HG02970 (cell line): ENCODE results near the gene BBIP1.
"Not testable (repeated sequence)": the region's sequence is repeated elsewhere in the genome, so short reads cannot be mapped to it uniquely, and the experiment has no call there.

Source experiments
- ATAC-seq: cut with Tn5 transposase; IDR thresholded peaks from one replicate; pipeline ENCODE4 v1.9.1; 2021; ENCODE audit warnings: mild to moderate bottlenecking, moderate library complexity, moderate number of reproducible peaks; ENCODE audit not compliant: unreplicated experiment, low FRiP score

Gene BBIP1

DNA sequence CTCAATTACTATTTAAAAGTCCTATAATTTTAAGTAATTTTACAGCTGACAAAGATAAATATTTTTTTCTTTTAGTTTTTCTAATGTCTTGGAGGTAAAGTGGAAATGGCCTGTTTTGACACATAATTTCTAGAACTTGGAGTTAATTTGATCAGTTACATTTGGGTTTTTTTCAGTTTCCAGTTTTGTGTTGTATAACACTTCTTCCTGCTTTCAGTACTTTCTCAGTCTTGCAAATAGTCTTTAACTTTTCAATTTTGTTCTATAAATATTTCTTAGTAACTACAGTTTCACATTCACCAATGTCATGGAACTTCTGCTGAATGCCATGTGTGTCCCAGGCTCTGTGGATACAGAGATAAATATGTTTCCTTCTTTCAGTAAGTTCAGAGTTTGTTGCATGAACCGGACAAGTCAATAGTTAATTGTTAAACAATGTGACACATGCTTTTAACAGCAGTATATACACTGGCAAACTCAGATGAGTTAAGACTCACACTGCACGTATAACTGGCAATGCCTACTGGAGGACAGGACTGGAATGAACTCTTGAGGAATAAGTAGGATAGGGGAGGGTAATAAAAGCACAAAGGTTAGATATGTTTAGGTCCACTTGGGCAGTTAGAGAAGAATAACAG, 5.0 kb upstream of the BBIP1 start:
- no peak for ATAC-seq

GRCh38 chr10:110919971-110920881, 1.2 kb upstream of the BBIP1 start:
- peak; percentile 16 for ATAC-seq

DNA sequence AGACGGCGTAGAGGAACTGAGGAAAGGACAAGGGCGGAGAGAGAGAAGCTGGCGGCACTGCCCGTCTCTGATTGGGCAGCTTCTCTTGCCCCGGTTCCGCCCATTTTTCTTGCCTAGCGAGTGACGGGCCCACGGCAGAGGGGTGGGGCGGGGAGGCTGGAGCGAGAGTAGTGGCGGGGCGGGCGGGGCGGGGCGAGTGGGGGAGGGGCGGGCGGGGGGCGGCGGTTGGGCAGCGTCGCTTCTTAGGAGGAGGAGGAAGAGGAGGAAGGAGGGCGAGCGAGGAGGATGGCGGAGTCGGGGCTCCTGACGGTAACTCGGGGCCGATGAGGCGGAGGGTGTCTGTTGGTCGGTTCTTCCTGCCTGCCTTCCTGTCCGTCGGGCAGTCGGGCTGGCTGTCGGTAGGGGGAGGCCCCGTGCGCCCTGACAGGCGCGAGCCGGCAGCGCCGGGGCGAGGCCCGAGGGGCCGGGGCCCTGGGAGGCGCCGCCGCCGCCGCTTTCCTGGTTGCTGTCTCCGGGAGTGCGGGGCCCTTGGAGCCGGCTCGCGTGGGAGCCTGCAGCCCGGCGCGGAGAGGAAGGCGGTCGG, 460 bp upstream of the BBIP1 start, which contains the start of gene SHOC2:
TSS of gene SHOC2 (plus strand) at position 256 of the 583 bp plus-strand sequence. CDS start 44,755 bp downstream, outside the sequence.
- peak; percentile 17 for ATAC-seq

DNA sequence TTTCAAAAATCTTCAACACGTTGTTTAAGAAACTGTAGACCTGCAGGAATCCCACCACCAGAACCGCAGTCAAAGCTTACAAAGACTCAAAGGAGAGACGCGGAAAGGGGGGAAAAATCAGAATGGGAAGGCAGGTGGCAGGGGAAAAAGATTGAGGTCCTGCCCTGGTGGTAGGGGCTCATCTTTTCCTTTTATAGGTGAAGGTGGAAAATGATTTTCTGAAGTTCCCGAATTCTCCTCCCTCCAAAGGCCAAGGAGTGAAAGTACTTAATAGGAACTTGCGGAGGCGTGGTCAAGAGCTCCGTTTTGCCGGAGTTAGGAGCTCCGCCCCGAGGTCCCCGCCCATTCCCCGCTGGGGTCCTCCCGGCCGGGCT, 724 bp downstream of the BBIP1 start:
- ATAC-seq = no peak

- no peak for ATAC-seq
Observed at GRCh38 chr10:110916554-110917346, 2.2 kb downstream of the BBIP1 start.

DNA sequence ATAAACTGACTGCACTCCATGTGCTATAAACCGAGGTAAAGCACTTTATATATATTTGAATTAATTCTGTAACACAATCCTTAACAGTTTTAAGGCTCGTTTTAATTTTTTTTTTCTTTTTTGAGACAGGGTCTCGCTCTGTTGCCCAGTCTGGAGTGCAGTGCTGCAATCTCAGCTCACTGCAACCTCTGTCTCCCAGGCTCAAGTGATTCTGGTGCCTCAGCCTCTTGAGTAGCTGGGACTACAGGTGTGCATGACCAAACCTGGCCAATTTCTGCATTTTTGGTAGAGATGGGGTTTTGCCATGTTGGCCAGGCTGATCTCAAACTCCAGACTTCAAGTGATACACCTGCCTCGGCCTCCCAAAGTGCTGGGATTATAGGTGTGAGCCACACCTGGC, 3.4 kb downstream of the BBIP1 start:
- not testable (repeated sequence) for ATAC-seq

DNA sequence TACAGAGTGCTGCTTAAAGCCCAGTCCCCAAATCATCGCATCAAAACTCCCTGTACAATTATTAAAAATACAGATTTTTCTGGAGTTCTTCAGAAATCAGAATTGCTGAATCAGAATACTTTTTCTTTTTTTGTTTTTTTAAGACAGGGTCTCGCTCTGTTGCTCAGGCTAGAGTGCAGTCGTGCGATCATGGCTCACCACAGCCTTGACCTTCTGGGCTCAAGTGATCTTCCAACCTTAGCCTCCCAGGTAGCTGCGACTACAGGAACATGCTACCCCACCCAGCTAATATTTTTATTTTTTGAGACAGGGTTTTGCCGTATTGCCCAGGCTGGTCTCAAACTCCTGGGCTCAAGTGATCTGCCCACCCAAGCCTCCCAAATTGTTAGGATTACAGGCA, 3.9 kb downstream of the BBIP1 start:
- no peak for ATAC-seq

DNA sequence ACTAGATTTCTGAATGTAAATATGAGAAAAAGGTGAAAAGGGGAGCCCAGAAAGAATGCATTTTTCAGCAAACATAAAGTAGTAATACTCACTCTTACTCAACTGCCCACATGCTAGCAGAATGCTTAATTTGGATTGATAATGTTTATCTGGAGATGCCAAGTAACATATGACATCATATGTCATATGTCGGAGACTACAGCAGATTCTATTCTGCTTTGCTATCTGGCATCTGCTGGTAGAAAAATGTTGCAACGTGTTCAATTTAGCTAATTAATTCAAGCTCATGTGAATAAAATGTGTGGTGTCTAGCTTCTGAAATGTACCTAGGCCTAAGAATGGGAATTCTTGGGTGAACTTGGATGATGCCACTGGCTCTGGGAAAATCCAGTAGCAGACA, 4.5 kb downstream of the BBIP1 start:
- ATAC-seq = no peak

DNA sequence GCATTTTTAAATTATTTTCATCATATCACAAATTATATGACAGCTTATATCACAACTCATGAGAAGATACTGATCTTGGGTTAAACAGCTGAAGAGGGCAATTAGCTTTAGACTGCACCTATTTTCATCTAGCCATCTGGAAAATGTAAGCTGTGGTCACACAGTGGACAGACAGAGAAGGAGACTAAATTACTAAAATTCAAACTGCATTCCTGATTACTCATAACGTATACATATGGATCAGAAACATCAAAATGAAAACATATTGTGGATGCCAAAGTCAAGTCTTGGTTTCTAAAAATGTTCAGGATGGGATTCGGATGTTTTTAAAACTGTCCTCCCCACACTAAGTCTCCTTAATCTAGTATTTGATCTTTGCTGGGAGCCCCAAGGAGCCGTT, 6.6 kb downstream of the BBIP1 start:
- ATAC-seq = no peak

GRCh38 chr10:110910138-110910537, 8.8 kb downstream of the BBIP1 start:
- no peak for ATAC-seq

GRCh38 chr10:110903280-110904278, 15.4 kb downstream of the BBIP1 start:
- ATAC-seq = no peak

DNA sequence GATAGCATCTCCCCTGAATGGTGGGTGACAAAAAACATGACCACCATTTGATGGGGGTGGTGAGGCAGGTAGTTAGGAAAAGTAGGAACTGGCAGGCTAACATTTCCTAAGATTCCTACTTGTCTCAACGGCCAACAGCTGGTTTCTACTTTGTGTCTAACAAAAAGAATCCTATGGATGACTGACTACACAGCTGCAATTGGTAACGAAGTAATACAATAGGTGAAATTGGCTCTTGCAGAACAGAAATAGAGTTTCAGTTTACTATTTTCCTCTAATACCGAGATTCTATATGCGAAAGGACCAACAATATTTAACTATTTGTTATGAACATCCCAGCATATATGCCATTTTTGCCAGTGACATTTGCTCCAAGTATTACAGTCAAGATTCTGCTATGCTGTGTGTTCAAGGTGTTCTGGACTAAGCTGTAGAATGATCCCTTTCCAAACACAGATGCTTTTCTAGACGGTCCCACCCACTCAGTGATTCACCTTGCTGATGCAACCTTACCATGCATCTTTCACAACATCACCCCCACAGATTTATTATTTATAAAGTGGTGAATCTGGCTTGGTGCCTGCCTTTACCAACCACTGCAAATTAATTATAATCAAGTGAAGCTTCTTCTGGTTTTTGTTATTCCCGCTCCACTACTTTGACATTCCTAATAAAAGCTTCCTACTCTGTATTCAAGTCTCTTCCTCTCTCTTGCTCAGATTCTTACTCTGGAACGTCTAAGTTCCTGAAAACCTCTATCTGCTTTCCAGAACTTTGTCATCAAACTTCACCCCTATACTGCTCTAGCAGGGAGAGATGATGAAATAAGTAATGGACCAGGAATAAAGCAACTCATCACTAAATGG, 16.8 kb downstream of the BBIP1 start:
- ATAC-seq = no peak

GRCh38 chr10:110900983-110901382, 18.0 kb downstream of the BBIP1 start:
- ATAC-seq = no peak

DNA sequence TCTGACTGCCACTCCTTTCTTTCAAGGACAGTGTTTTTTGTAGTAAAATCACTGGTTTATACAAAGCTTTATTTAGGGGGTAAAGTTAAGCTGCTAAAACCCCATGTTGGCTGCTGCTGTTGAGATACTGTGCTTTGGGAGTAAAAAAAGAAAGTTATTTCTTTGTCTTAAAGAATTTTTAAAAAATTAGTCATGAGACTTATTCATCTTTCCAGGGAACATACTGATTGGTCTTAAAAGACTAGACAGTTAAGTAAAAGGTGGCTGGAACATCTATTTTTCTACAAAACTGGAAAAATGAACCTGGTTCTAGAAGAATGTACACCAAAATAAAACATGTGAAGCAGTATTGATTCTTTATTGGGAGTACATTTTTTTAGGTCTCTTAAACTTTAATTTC, 20.6 kb downstream of the BBIP1 start:
- no peak for ATAC-seq

DNA sequence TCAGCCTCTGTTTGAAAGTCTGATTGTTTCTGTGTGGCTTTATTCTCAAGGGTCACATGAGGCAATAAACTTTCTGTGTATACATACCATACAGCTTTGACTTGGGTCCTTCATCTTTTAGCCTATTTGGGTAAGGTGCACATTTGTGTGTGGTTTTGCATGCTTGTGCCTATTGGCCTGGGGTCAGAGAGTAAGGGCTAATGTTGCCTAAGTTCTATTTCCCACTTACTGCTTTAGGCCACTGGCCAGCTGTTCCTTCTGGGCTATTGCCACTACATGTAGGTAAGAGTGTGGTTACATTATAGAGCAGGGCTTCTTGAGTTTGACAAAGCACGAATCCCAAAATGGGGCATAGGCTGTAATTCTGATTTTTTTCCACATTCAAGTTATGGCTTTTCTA, 21.8 kb downstream of the BBIP1 start:
- no peak for ATAC-seq

- no peak for ATAC-seq
Observed at GRCh38 chr10:110893559-110894179, 25.3 kb downstream of the BBIP1 start.

DNA sequence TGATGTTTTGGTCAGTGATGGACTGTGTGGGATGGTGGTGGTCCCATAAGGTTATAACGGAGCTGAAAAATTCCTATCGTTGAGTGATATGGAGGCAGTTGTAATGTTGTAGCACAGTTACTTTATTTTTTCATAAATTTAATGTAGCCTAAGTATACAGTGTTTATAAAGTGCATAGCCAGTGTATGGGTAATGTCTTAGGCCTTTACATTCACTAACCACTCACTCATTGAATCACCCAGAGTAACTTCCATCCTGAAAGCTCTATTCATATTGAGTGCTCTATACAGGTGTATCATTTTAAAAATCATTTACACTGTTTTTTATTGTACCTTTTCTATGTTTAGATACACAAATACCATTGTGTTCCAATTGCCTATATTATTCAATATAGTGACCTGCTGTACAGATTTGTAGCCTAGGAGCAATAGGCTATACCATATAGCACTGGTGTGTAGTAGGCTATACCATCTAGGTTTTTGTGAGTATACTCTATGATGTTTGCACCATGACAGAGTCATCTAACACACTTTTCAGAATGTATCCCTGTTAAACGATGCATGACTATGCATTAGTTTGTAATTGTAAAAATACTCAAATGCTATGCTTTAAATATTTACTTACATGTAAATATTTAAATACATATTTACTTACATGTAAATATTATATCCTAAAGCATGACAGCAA, 26.2 kb downstream of the BBIP1 start:
- no peak for ATAC-seq

DNA sequence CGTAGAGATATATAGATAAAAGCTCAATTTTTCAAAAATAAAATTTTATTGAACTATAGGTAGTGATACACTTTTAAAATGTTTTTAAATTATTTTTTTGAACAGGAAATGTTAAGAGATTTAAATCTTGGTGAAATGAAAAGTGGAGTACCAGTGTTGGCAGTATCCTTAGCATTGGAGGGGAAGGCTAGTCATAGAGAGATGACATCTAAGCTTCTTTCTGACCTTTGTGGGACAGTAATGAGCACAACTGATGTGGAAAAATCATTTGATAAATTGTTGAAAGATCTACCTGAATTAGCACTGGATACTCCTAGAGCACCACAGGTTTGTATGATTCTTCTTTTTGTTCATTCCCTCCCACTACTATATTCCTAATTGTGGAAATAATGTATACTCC, 31.4 kb downstream of the BBIP1 start:
- no peak for ATAC-seq
